ENCODE measurements around the gene C6. TPM values are rescaled to one million over a fixed set of nuclear protein-coding genes. Genes with fewer than 3 reads are reported as not detected.
"Not testable (repeated sequence)": the region's sequence is repeated elsewhere in the genome, so short reads cannot be mapped to it uniquely, and the experiment has no call there.

C6 gene
- total RNA-seq, 1 experiment from 2014 or later: not detected

DNA sequence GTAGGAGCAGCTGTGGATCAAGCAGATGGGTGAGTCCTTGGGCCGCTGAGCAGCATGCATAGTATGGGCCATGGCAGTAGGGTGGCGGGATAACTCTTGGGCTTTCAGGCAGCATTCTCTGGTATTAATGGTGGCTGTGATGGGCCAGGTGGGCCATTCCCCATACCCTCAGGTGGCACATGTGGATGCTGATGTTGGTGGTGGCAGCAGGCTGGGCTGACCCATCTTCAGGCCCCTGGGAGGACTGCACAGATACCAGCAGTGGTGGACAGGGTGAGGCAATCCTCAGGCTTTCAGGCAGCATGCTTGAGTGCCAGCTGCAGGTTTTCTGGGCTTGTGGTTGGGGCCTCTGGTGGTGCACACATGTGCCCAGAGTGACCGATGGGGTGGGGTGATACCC lies 27.1 kb upstream of the C6 start:
- Mint-ChIP-seq H3K27me3 (ENCODE audit: insufficient read depth, unreplicated experiment) (no peaks in the 10 kb centered on the region), H3K4me3 (ENCODE audit: unreplicated experiment) (no peak overlapping the region), H3K27ac (ENCODE audit: unreplicated experiment) (no peak overlapping the region), H3K9me3 (ENCODE audit: unreplicated experiment) (peaks cover 10% of the 10 kb centered on the region), H3K4me1 (ENCODE audit: low read depth, unreplicated experiment) (no peaks in the 10 kb centered on the region), H3K36me3 (ENCODE audit: insufficient read depth, unreplicated experiment) (no peaks in the 10 kb centered on the region)
- no peak for DNase-seq
- intact Hi-C loops (cut with micrococcal nuclease; ENCODE audit: unreplicated experiment): no loop called here
- ChIA-PET CTCF (no interaction called here), POLR2A (no interaction called here)
- no TSS peak for BruUV-seq (replicated peaks)
- Histone ChIP-seq H3K27me3 (replicated peaks; ENCODE audit: control insufficient read depth, insufficient read depth, low read length) (no peaks in the 10 kb centered on the region), H3K36me3 (ENCODE audit: control insufficient read depth, insufficient read depth, low read length) (no peaks in the 10 kb centered on the region), H3K4me1 (no peaks in the 10 kb centered on the region), H3K9me3 (no peaks in the 10 kb centered on the region), H3K4me3 (ENCODE audit: low read depth, low read length) (no peak overlapping the region)
- TF ChIP-seq, protein P1, sequence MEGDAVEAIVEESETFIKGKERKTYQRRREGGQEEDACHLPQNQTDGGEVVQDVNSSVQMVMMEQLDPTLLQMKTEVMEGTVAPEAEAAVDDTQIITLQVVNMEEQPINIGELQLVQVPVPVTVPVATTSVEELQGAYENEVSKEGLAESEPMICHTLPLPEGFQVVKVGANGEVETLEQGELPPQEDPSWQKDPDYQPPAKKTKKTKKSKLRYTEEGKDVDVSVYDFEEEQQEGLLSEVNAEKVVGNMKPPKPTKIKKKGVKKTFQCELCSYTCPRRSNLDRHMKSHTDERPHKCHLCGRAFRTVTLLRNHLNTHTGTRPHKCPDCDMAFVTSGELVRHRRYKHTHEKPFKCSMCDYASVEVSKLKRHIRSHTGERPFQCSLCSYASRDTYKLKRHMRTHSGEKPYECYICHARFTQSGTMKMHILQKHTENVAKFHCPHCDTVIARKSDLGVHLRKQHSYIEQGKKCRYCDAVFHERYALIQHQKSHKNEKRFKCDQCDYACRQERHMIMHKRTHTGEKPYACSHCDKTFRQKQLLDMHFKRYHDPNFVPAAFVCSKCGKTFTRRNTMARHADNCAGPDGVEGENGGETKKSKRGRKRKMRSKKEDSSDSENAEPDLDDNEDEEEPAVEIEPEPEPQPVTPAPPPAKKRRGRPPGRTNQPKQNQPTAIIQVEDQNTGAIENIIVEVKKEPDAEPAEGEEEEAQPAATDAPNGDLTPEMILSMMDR (IDR thresholded peaks at IDR 0.05; ENCODE audit: insufficient read depth in 1 of 2, low read depth in 1 of 2, low read length in 1 of 2, severe bottlenecking in 1 of 2, unreplicated experiment in 1 of 2): no peak

DNA sequence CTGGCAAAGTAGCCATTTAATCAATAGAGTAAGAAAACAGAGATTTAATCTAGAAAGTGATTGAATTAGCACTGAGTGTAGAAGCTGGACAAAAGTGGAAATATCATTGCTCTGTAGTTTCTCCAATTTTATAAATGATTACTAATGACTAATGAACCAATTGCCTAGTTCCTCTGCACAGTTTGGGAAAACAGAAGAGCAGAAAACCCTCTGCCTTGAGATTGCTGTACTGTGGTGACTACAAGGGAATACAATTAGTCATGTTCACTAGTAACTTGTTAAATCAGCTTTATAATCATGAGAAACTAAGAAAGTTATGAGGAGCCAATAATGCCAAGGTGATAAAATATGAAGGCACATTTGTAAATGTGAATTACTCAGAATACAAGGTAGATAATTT lies 21.1 kb upstream of the C6 start:
- CTCF ChIA-PET: no interaction called here
- H3K4me1 Mint-ChIP-seq (ENCODE audit: low read depth, unreplicated experiment): no peaks in the 10 kb centered on the region
- no peak overlapping the region for H3K4me3 Mint-ChIP-seq (ENCODE audit: unreplicated experiment)
- H3K27ac Mint-ChIP-seq (ENCODE audit: unreplicated experiment): no peak overlapping the region
- TF ChIP-seq, protein P1 (IDR thresholded peaks at IDR 0.05; ENCODE audit: insufficient read depth in 1 of 2, low read depth in 1 of 2, low read length in 1 of 2, severe bottlenecking in 1 of 2, unreplicated experiment in 1 of 2): no peak
- H3K9me3 Mint-ChIP-seq (ENCODE audit: unreplicated experiment): peaks cover 27% of the 10 kb centered on the region
- H3K36me3 Mint-ChIP-seq (ENCODE audit: insufficient read depth, unreplicated experiment): no peaks in the 10 kb centered on the region
- no peaks in the 10 kb centered on the region for H3K27me3 Mint-ChIP-seq (ENCODE audit: insufficient read depth, unreplicated experiment)
- POLR2A ChIA-PET: no interaction called here
- DNase-seq: no peak
- Histone ChIP-seq H3K4me1 (no peaks in the 10 kb centered on the region), H3K9me3 (peaks cover 17% of the 10 kb centered on the region), H3K36me3 (ENCODE audit: control insufficient read depth, insufficient read depth, low read length) (no peaks in the 10 kb centered on the region), H3K4me3 (ENCODE audit: low read depth, low read length) (no peak overlapping the region), H3K27me3 (replicated peaks; ENCODE audit: control insufficient read depth, insufficient read depth, low read length) (no peaks in the 10 kb centered on the region)
- BruUV-seq (replicated peaks): no TSS peak
- intact Hi-C loops (cut with micrococcal nuclease; ENCODE audit: unreplicated experiment): no loop called here

DNA sequence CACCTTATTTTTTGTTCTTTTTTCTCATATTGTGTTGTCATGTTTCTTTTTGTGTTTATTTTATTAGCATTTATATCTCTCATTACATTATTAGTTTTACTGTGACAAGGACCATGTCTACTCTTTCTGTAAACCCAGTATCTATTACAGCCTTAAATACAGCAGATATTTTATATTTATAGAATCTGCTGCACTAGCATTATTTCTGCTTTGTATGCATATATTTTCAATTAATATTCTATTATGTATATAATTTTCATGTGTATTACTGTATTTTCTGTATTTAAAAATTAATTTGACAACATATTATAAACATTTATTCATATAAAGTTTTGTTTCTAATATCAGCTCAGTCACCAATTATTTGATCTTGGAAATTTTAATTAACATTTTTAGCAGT lies 19.5 kb upstream of the C6 start:
- no peak overlapping the region for H3K4me3 Mint-ChIP-seq (ENCODE audit: unreplicated experiment)
- H3K27ac Mint-ChIP-seq (ENCODE audit: unreplicated experiment): no peak overlapping the region
- intact Hi-C loops (cut with micrococcal nuclease; ENCODE audit: unreplicated experiment): no loop called here
- Histone ChIP-seq H3K4me3 (ENCODE audit: low read depth, low read length) (no peak overlapping the region), H3K36me3 (ENCODE audit: control insufficient read depth, insufficient read depth, low read length) (no peaks in the 10 kb centered on the region), H3K27me3 (replicated peaks; ENCODE audit: control insufficient read depth, insufficient read depth, low read length) (no peaks in the 10 kb centered on the region), H3K9me3 (peaks cover 17% of the 10 kb centered on the region), H3K4me1 (no peaks in the 10 kb centered on the region)
- H3K9me3 Mint-ChIP-seq (ENCODE audit: unreplicated experiment): peaks cover 34% of the 10 kb centered on the region
- no TSS peak for BruUV-seq (replicated peaks)
- H3K4me1 Mint-ChIP-seq (ENCODE audit: low read depth, unreplicated experiment): no peaks in the 10 kb centered on the region
- ChIA-PET POLR2A (no interaction called here), CTCF (no interaction called here)
- no peaks in the 10 kb centered on the region for H3K36me3 Mint-ChIP-seq (ENCODE audit: insufficient read depth, unreplicated experiment)
- H3K27me3 Mint-ChIP-seq (ENCODE audit: insufficient read depth, unreplicated experiment): no peaks in the 10 kb centered on the region
- DNase-seq: no peak
- TF ChIP-seq, protein P1 (IDR thresholded peaks at IDR 0.05; ENCODE audit: insufficient read depth in 1 of 2, low read depth in 1 of 2, low read length in 1 of 2, severe bottlenecking in 1 of 2, unreplicated experiment in 1 of 2): no peak

DNA sequence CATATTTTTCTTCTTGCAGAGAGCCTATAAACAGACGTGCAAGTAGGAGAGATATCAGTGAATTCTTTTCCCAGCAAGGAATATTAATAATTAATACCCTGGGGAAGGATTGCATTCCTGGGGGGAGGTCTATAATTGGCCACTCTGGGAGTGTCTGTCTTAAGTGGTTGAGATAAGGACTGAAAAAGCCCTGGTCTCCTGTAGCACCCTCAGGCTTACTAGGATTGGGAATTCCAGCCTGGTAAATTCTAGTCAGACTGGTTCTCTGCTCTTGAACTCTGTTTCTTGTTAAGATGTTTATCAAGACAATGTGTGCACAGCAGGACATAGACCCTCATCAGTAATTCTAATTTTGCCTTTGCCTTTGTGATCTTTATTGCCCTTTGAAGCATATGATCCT lies 16.9 kb upstream of the C6 start:
- intact Hi-C loops (cut with micrococcal nuclease; ENCODE audit: unreplicated experiment); H3K27ac Mint-ChIP-seq (ENCODE audit: unreplicated experiment); H3K4me3 ChIP-seq (ENCODE audit: low read depth, low read length); H3K4me1 Mint-ChIP-seq (ENCODE audit: low read depth, unreplicated experiment); H3K27me3 ChIP-seq (replicated peaks; ENCODE audit: control insufficient read depth, insufficient read depth, low read length); H3K36me3 ChIP-seq (ENCODE audit: control insufficient read depth, insufficient read depth, low read length); POLR2A ChIA-PET; CTCF ChIA-PET; H3K27me3 Mint-ChIP-seq (ENCODE audit: insufficient read depth, unreplicated experiment); H3K36me3 Mint-ChIP-seq (ENCODE audit: insufficient read depth, unreplicated experiment); H3K4me1 ChIP-seq; H3K4me3 Mint-ChIP-seq (ENCODE audit: unreplicated experiment); BruUV-seq (replicated peaks): not testable (repeated sequence)
- H3K9me3 Mint-ChIP-seq (ENCODE audit: unreplicated experiment): peaks cover 52% of the 10 kb centered on the region
- peak in 1 of 2 experiments; percentile 15 for DNase-seq
- H3K9me3 ChIP-seq: peaks cover 20% of the 10 kb centered on the region

All from Caco-2 (cell line).